GM12865 (cell line): ENCODE data around the gene SPOUT1.
A peak's percentile ranks its signal among the peaks of the same experiment; 100 is the strongest.

Experiments
- DNase-seq: peaks from one replicate; pipeline ENCODE4 v3.0.0; 2010; ENCODE audit warnings: low read depth
- H3K4me3 ChIP-seq: 2 replicates; pipeline ENCODE4 v1.5.1; 2011; ENCODE audit warnings: mild to moderate bottlenecking, low read depth, low read length, control low read depth
- TF ChIP-seq, protein P1 (sequence below): IDR thresholded peaks from 2 replicates; pipeline ENCODE4 v1.5.1; 2011; ENCODE audit warnings: low read length, control low read depth, low read depth, inconsistent platforms; ENCODE audit not compliant: insufficient read depth; ENCODE audit errors: missing control alignments

The SPOUT1 gene

GRCh38 chr9:128770286-128771030, 59.1 kb downstream of the SPOUT1 start:
- peak overlapping the region; percentile 77 for H3K4me3 ChIP-seq
- no peak for DNase-seq

More at GRCh38 chr9:128770286-128771030, 59.1 kb downstream of the SPOUT1 start:
- TF ChIP-seq, protein P1, sequence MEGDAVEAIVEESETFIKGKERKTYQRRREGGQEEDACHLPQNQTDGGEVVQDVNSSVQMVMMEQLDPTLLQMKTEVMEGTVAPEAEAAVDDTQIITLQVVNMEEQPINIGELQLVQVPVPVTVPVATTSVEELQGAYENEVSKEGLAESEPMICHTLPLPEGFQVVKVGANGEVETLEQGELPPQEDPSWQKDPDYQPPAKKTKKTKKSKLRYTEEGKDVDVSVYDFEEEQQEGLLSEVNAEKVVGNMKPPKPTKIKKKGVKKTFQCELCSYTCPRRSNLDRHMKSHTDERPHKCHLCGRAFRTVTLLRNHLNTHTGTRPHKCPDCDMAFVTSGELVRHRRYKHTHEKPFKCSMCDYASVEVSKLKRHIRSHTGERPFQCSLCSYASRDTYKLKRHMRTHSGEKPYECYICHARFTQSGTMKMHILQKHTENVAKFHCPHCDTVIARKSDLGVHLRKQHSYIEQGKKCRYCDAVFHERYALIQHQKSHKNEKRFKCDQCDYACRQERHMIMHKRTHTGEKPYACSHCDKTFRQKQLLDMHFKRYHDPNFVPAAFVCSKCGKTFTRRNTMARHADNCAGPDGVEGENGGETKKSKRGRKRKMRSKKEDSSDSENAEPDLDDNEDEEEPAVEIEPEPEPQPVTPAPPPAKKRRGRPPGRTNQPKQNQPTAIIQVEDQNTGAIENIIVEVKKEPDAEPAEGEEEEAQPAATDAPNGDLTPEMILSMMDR, result no peak
